NCI-H82 (cell line): ENCODE measurements around the gene JARID2.

Source experiments
- DNase-seq: peaks from one replicate; lab custom pipeline; 2025; lab: John Stamatoyannopoulos, UW

The JARID2 gene

GRCh38 chr6:15490242-15491100 lies 244.6 kb downstream of the JARID2 start:
- DNase-seq, result no peak

- DNase-seq, result peak; percentile 79
These were observed 245.6 kb downstream of the JARID2 start for GRCh38 chr6:15491255-15491985.

GRCh38 chr6:15491986-15492269 lies 246.1 kb downstream of the JARID2 start:
- no peak for DNase-seq

DNA sequence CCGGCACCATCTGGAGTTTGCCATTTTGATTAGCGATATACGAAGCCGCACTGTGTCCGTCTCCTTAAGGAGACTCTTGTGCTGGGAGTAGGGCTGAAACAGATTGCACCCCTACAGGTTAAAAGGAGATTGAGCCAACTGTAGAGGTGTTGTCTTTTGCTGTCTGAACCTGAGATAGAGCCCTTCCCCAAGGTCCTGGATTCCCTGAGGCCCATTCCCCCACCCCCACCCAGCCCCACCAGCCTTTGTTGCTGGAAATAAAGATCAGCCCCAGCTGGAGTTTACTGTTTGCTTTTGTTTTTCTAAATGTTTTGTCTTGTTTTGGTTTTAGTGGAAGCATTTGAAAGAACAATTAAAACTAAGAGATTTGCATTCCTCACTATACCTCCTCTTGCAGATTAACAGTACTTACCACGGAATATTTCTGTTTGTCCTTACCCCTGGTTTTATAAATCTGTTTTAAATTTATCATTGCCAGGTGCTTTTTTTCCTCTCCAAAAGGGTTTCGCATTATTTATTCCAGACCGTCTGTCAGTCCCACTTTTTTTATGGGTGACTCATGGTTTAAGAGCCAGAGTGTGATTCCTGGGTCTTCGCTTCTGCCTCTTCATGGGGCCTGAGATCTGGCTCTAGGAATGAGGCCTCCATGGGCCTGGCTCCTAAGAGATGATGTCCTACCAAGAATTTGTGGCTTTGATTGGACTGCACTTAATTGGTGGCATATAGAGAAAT lies 247.7 kb downstream of the JARID2 start:
- peak; percentile 29 for DNase-seq

DNA sequence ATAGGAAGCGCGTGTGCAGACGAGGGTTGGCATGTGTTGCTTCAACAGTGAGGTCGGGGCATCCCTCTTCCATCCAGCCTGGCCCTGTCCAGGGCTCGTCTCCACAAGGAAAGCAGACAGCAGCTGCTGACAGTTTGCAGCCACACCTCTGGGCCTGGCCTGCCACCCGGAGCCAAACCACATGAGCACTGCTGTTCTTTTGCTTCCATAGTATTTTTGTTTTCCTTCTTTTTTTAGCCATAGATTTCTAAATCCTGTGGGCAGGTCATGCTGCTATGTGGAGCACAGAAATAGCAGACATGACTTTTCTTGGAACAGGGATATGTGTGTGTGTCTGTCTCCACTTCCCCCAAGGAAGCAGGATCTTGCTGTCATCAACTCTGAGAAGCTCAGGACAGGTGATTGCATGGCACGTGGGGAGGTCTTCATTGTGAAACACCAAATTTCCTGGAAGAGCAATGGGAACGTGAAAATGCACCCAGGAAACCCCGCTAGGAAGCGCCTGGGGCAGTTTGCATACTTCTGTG lies 249.6 kb downstream of the JARID2 start:
- no peak for DNase-seq

DNA sequence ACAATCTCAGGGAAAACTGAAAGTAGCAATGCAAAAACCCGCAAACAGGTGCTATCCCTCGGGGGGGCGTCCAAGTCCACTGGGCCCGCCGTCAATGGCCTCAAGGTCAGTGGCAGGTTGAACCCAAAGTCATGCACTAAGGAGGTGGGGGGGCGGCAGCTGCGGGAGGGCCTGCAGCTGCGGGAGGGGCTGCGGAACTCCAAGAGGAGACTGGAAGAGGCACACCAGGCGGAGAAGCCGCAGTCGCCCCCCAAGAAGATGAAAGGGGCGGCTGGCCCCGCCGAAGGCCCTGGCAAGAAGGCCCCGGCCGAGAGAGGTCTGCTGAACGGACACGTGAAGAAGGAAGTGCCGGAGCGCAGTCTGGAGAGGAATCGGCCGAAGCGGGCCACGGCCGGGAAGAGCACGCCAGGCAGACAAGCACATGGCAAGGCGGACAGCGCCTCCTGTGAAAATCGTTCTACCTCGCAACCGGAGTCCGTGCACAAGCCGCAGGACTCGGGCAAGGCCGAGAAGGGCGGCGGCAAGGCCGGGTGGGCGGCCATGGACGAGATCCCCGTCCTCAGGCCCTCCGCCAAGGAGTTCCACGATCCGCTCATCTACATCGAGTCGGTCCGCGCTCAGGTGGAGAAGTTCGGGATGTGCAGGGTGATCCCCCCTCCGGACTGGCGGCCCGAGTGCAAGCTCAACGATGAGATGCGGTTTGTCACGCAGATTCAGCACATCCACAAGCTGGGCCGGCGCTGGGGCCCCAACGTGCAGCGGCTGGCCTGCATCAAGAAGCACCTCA lies 250.7 kb downstream of the JARID2 start:
- no peak for DNase-seq

DNA sequence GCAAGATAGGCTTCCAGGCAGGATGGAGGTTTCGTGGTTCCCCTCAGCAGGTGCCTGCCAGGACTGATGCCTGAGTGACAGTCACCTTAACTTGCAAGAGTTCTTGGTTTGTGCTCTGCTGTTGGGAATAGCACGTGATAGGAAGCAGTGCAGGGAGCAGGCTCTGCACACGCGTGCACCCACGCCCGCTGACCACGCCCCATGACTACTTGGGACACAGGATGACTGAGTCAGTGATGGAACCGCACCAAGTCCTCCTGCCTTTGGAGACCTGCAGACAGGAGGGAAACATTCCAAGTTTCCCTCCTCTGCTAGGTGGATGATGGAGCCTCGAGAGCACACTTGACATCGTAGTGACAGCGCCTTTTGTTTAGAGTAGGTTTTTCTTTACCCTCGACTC lies 252.8 kb downstream of the JARID2 start:
- DNase-seq, result no peak

DNA sequence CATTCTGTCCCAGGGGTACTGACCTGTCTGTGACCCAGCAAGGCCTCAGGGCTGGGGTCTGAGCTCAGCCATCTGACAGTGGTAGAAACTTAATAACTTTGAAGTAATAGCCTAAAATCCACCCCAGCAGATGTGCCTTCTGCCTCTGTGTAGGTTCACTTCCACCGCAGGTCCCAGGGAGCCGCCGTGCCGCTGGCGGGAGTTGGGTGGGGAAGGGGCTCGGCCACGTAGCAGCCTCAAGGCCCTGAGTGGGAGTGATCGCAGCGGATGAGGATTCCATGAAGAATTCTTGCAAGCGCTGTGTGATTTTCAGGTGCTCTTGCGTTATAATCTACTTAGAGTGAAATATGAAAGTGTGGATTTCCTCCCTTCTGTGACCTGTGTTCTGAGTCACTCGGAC lies 253.3 kb downstream of the JARID2 start:
- DNase-seq, result no peak

- no peak for DNase-seq
These were observed 253.7 kb downstream of the JARID2 start for GRCh38 chr6:15499591-15499990.

DNA sequence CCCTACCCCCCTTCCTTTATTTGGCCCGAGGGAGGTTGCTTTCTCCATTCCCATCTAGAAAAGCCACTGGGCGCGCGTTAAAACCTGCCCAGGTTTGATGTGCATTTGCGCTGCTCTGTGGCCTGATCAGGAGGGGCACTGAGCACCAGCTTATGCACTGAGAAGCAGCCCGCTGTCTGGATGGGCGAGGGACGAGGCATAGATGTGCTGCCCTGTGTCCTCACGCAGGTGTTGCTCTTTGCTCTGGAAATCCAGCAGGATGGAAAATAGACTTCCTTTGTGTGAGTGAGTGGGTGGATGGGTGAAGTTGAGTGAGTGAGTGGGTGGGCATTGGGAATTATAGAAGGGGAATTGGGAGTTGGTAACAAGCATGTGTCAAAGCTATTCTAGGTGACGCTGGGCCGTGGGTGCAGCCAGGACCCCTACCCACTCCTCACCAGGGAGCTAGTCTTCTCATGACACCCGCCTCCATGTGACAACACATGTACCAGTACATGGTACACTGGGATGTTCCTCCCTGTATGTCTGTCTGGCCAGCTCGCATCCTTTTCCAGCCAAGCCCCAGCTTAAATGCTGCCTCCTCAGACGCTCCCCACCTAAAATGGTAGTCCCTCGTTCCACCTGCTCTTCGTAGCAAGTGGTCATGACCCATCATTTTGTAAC lies 254.3 kb downstream of the JARID2 start:
- DNase-seq, result no peak

GRCh38 chr6:15500901-15501825 lies 255.3 kb downstream of the JARID2 start:
- DNase-seq, result no peak

GRCh38 chr6:15501826-15502445 lies 256.1 kb downstream of the JARID2 start:
- DNase-seq, result no peak

GRCh38 chr6:15502446-15503345 lies 256.8 kb downstream of the JARID2 start:
- no peak for DNase-seq

DNA sequence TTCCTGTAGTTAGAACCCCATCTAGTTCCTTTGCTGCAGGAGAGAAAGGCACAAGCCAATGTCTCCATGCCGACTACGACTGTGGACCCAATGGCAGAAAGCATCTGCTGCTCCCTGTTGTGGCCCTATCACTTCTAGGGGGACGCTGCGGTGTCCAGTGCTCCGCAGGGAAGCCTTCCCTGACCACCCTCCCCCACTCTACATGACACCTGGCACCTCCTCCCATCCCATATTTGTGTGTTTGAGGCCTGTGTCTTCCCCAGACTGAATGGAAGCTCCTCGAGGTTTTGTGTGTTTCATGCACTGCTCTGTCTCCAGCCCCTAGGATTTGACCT lies 257.4 kb downstream of the JARID2 start:
- no peak for DNase-seq

DNA sequence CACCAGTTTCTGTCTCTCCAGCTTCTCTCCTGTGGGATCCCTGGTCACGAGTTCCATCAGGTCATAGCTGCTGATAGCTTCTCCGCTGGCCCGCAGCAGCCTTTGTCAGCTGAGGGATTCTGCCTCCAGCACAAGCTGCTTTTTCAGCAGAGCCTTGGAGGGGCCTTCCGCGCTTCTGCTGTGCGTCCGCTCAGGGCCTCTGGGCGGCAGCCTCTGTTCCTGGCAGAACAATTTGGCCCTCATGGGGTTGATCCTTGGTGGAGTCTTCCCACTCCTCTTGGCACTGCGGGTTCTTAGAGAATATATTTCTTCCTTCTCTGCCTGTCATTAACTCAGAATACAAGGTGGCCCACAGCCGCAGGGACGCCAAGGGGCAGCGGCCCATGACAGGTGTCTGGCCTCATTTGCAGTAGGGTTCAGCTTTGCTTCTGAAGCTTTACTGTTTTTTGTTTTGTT lies 258.2 kb downstream of the JARID2 start:
- no peak for DNase-seq

DNA sequence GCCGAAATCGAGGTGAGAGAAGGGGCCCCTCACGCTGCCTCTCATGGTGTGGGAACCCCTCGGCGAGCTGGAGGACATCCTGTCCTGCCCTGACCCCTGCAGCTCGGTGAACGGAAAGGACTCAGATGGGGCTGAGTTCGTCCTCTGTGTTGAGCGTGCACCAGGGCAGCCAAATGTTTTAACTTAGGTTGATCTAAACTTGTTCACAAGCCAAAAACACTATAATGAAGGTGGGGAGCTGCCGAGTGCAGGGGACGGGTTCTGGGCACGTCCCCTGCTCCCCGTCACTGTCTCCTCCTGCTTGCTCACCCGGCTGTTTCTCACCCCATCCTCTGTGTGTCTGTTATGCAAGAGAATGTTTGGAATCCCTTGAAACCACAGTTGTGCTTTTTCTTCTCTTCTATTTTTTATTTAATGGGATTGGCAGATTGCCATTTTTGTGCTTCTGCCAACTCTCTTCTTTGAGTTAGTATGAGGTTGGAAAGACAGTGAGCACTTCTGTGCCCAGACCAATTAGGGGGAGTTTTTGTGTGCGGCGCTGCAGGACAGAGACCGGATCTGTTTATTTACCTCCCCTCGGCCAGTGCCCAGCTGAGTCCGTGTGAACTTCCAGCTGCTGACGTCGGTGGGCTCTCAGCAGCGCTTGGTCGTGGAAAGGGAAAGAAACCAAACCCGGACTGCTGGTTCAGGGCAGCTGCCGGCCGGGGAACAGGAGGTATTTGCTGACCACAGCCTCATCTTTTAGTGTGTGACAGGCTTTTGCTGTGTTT lies 258.9 kb downstream of the JARID2 start:
- no peak for DNase-seq

- DNase-seq, result no peak
These were observed 259.6 kb downstream of the JARID2 start for GRCh38 chr6:15505463-15505918.

- DNase-seq, result no peak
These were observed 260.2 kb downstream of the JARID2 start for GRCh38 chr6:15506066-15506465.
